Activated naive CD8-positive, alpha-beta T cell treated with anti-CD3 and anti-CD28 coated beads, Interleukin-2, amount 10 ng/mL, durations not matched to agents 7 days and 5 days (primary cell): ENCODE data around the gene STUM. TPM values are rescaled to one million over a fixed set of nuclear protein-coding genes. Genes with fewer than 3 reads are reported as not detected.

Experiments used
- ATAC-seq: fragments of 150-1000 bp; cut with Tn5 transposase; one replicate; pipeline ENCODE4 v1.10.0; 2021; ENCODE audit warnings: low read depth, moderate library complexity
- POLR2A ChIA-PET: fragments of 350-600 bp; sonication (Branson Sonifier 250); formaldehyde crosslinking; loops from one replicate; lab custom pipeline; 2021; ENCODE audit warnings: antibody characterized with exemption; lab: Charles Lee
- DNase-seq: peaks from one replicate; pipeline ENCODE4 v3.0.0; 2021
- H3K27ac Mint-ChIP-seq: one replicate; pipeline ENCODE4 v1.8.0; 2022; ENCODE audit warnings: mild to moderate bottlenecking, mixed read lengths
- H3K27me3 Mint-ChIP-seq: one replicate; pipeline ENCODE4 v1.8.0; 2022; ENCODE audit warnings: mild to moderate bottlenecking, moderate library complexity, mixed read lengths
- H3K36me3 Mint-ChIP-seq: one replicate; pipeline ENCODE4 v1.8.0; 2021; ENCODE audit warnings: mild to moderate bottlenecking, mixed read lengths
- H3K4me1 Mint-ChIP-seq: one replicate; pipeline ENCODE4 v1.8.0; 2021; ENCODE audit warnings: mixed read lengths
- H3K4me3 Mint-ChIP-seq: one replicate; pipeline ENCODE4 v1.8.0; 2022; ENCODE audit warnings: mild to moderate bottlenecking, moderate library complexity, mixed read lengths
- H3K9me3 Mint-ChIP-seq: one replicate; pipeline ENCODE4 v1.8.0; 2021; ENCODE audit warnings: mixed read lengths
- total RNA-seq, 2 experiments: library from RNA; stranded (reverse); gene quantifications; one replicate each; pipeline ENCODE4 v1.2.3, GENCODE V29; 2021

Gene STUM
- total RNA-seq, 2 experiments from 2014 or later: not detected

- no peak overlapping the region for H3K4me3 Mint-ChIP-seq
- no peak overlapping the region for H3K27ac Mint-ChIP-seq
- ATAC-seq (no peak), DNase-seq (no peak)
- peaks cover 55% of the 10 kb centered on the region for H3K4me1 Mint-ChIP-seq
- POLR2A ChIA-PET: interaction anchor here (1.0 kb wide), 1 partner anchor 29 kb away, joined by 3 read pairs; no protein-coding TSS in a partner anchor
- no peaks in the 10 kb centered on the region for H3K9me3 Mint-ChIP-seq
- H3K27me3 Mint-ChIP-seq: no peaks in the 10 kb centered on the region
- H3K36me3 Mint-ChIP-seq: peaks cover 7% of the 10 kb centered on the region
Measured at GRCh38 chr1:226651732-226652105, 103.2 kb downstream of the STUM start.

GRCh38 chr1:226652613-226653012, 104.0 kb downstream of the STUM start:
- peak overlapping the region; percentile 85 for H3K4me3 Mint-ChIP-seq
- POLR2A ChIA-PET: interaction anchor here (1.7 to 2.5 kb wide), 3 partner anchors 8 to 17 kb away, joined by 9 to 30 read pairs (median 11); no protein-coding TSS in a partner anchor

GRCh38 chr1:226653311-226653921, 104.9 kb downstream of the STUM start:
- DNase-seq (peak; percentile 70), ATAC-seq (peak; percentile 84)
- Mint-ChIP-seq H3K27ac (peak overlapping the region; percentile 95), H3K4me1 (peaks cover 69% of the 10 kb centered on the region), H3K9me3 (no peaks in the 10 kb centered on the region), H3K27me3 (no peaks in the 10 kb centered on the region), H3K36me3 (peaks cover 10% of the 10 kb centered on the region), H3K4me3 (peak overlapping the region; percentile 85)
- POLR2A ChIA-PET: interaction anchor here (0.6 to 2.8 kb wide), 13 partner anchors 9 to 86 kb away, joined by 4 to 30 read pairs (median 9); partner anchors contain the start of gene ITPKB

More at GRCh38 chr1:226652613-226653012, 104.0 kb downstream of the STUM start:
- Mint-ChIP-seq H3K27me3 (no peaks in the 10 kb centered on the region), H3K36me3 (peaks cover 8% of the 10 kb centered on the region), H3K27ac (peak overlapping the region; percentile 95), H3K4me1 (peaks cover 62% of the 10 kb centered on the region), H3K9me3 (no peaks in the 10 kb centered on the region)
- ATAC-seq: no peak
- no peak for DNase-seq

GRCh38 chr1:226654046-226654667, 105.6 kb downstream of the STUM start:
- Mint-ChIP-seq H3K27ac (peak overlapping the region; percentile 95), H3K9me3 (no peaks in the 10 kb centered on the region), H3K27me3 (no peaks in the 10 kb centered on the region), H3K36me3 (peaks cover 10% of the 10 kb centered on the region), H3K4me3 (peak overlapping the region; percentile 85), H3K4me1 (peaks cover 72% of the 10 kb centered on the region)
- ATAC-seq: peak; percentile 0
- POLR2A ChIA-PET: interaction anchor here (0.6 to 2.8 kb wide), 16 partner anchors 9 to 85 kb away, joined by 3 to 30 read pairs (median 7); partner anchors contain the start of gene ITPKB
- no peak for DNase-seq

DNA sequence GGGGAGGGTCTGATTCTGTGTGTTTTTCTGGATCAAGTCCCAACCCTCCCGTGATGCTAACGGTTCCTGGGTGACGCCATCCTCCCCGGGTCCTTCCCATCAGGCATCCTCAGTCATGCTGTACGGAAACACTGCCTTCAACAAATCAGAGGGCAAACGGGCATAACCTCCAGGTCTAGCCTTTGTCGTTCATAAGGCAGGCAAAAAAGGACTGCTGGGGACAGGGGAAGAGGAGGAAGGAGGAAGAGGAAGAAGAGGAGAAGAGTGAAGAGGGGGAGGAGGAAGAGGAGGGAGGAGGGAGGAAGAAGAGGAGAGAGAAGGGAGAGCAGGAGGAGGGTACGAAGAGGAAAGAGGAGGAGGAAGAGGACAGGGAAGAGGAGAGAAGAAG, 106.1 kb downstream of the STUM start:
- H3K36me3 Mint-ChIP-seq: peaks cover 7% of the 10 kb centered on the region

GRCh38 chr1:226655251-226656163, 106.9 kb downstream of the STUM start:
- H3K36me3 Mint-ChIP-seq: peaks cover 9% of the 10 kb centered on the region
- POLR2A ChIA-PET: interaction anchor here (0.6 to 2.8 kb wide), 4 partner anchors 8 to 79 kb away, joined by 4 to 30 read pairs (median 6); no protein-coding TSS in a partner anchor
- DNase-seq (peak; percentile 53), ATAC-seq (peak; percentile 25)
- H3K9me3 Mint-ChIP-seq: no peaks in the 10 kb centered on the region
- no peaks in the 10 kb centered on the region for H3K27me3 Mint-ChIP-seq
- peaks cover 71% of the 10 kb centered on the region for H3K4me1 Mint-ChIP-seq
- peak overlapping the region; percentile 85 for H3K4me3 Mint-ChIP-seq
- peak overlapping the region; percentile 95 for H3K27ac Mint-ChIP-seq

More for the DNA sequence above, 106.1 kb downstream of the STUM start:
- Mint-ChIP-seq H3K27me3 (no peaks in the 10 kb centered on the region), H3K27ac (peak overlapping the region; percentile 95), H3K4me1 (peaks cover 72% of the 10 kb centered on the region), H3K9me3 (no peaks in the 10 kb centered on the region), H3K4me3 (peak overlapping the region; percentile 85)
- ATAC-seq: no peak
- POLR2A ChIA-PET: interaction anchor here (0.6 to 2.8 kb wide), 12 partner anchors 9 to 85 kb away, joined by 3 to 30 read pairs (median 8); partner anchors contain the start of gene ITPKB
- DNase-seq: no peak

GRCh38 chr1:226656201-226656600, 107.6 kb downstream of the STUM start:
- Mint-ChIP-seq H3K4me1 (peaks cover 73% of the 10 kb centered on the region), H3K27me3 (no peaks in the 10 kb centered on the region), H3K4me3 (peak overlapping the region; percentile 85), H3K9me3 (no peaks in the 10 kb centered on the region), H3K27ac (peak overlapping the region; percentile 95), H3K36me3 (peaks cover 7% of the 10 kb centered on the region)
- no peak for ATAC-seq
- POLR2A ChIA-PET: interaction anchor here (0.6 to 2.8 kb wide), 2 partner anchors 12 to 46 kb away, joined by 4 to 8 read pairs; no protein-coding TSS in a partner anchor
- peak; percentile 28 for DNase-seq

- ATAC-seq (peak; percentile 8), DNase-seq (peak; percentile 37)
- Mint-ChIP-seq H3K4me1 (peaks cover 78% of the 10 kb centered on the region), H3K9me3 (no peaks in the 10 kb centered on the region), H3K27me3 (no peaks in the 10 kb centered on the region), H3K4me3 (peak overlapping the region; percentile 85), H3K27ac (peak overlapping the region; percentile 95), H3K36me3 (peaks cover 7% of the 10 kb centered on the region)
- POLR2A ChIA-PET: interaction anchor here (0.8 kb wide), 1 partner anchor 282 kb away, joined by 6 read pairs; no protein-coding TSS in a partner anchor
Measured at GRCh38 chr1:226656601-226657277, 108.2 kb downstream of the STUM start.

DNA sequence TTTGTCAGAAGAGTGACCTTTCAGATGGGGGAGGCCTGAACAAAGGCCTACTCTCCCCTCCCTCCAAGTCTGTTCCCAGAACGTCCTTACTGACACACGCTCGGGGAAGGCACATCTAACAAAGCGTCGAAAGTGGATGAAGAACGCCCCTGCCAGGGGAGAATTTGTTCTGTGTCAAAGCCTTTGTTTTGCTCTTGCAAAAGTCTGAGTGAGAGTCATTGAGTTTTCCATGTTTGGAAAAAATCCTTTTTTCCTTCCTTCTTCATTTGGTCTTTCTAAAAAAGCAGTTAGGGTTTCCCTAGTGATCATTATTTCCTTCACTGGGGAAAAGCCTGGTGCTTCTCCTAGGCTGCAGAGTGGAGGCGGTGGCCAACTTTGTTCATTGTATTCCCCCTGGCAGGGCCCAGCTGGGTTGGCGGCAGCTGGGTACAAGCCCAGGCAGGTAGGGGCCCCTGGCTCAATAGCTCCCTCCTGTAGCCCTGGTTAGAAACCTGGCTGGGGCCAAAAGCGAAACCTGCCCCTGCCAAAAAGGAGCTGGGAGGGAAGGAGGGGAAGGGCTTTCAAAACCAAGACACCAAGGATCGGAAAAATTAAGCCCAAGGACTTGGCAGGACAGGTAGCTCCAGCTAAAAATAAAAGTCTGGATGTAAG, 109.5 kb downstream of the STUM start:
- Mint-ChIP-seq H3K4me3 (no peak overlapping the region), H3K9me3 (no peaks in the 10 kb centered on the region), H3K27ac (peak overlapping the region; percentile 47), H3K4me1 (peaks cover 86% of the 10 kb centered on the region), H3K36me3 (peaks cover 7% of the 10 kb centered on the region), H3K27me3 (no peaks in the 10 kb centered on the region)
- ATAC-seq (no peak), DNase-seq (no peak)
- POLR2A ChIA-PET: no interaction called here

DNA sequence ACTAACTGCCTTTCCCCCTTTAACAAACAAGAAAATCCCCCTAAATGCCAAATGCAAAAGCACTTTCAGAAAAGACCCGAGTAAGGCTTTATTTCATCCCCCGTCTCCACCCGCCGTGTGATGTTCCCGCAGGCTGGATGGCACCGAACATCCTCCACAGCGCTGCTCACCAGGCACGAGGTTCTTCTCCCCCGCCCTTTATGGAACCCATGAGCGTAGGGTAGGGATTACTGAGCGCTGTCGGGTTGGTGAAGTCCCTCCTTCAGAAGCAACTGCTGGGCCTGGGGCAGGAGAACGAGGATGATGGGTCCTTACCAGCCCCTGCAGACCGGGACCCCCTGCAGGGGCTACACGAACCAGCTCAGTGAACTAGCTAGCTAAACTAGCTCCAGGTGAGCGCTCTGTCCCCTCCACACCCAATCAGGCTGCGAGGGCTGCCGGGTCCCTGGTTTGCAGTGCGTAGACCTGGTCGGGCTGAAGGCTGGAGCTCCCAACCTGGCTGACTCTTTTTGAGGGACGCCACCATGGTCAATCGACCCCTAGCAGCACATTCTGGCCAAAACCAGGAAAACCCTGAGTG, 110.1 kb downstream of the STUM start:
- H3K4me1 Mint-ChIP-seq: peaks cover 84% of the 10 kb centered on the region
- H3K9me3 Mint-ChIP-seq: no peaks in the 10 kb centered on the region
- POLR2A ChIA-PET: no interaction called here
- peak overlapping the region; percentile 47 for H3K27ac Mint-ChIP-seq
- peak overlapping the region; percentile 28 for H3K4me3 Mint-ChIP-seq
- H3K27me3 Mint-ChIP-seq: no peaks in the 10 kb centered on the region
- ATAC-seq (no peak), DNase-seq (peak; percentile 25)
- H3K36me3 Mint-ChIP-seq: peaks cover 7% of the 10 kb centered on the region
